Measurements from ENCODE around the gene SNX18. TPM values are rescaled to one million over a fixed set of nuclear protein-coding genes. Genes with fewer than 3 reads are reported as not detected.

SNX18 gene
- total and polyA plus RNA-seq, 2 of the 4 experiments (the other 2 are of a cell fraction), result 31.2 to 50.0 TPM

- no peak overlapping the region for H4K8ac ChIP-seq (ENCODE audit: low read depth in 2 of 2, low read length in 2 of 2)
- no peak overlapping the region for H2BK15ac ChIP-seq (ENCODE audit: low read depth, low read length)
- H3K9me1 ChIP-seq (ENCODE audit: insufficient read depth, low read length), result peaks cover 3% of the 10 kb centered on the region; the same call in 1 of the 2 replicates
- peaks cover 2% of the 10 kb centered on the region; the same call in 1 of the 2 replicates for H3K4me1 ChIP-seq (ENCODE audit: control insufficient read depth, insufficient read depth, low read length)
- no peak overlapping the region for H3K14ac ChIP-seq (replicated peaks; ENCODE audit: low read depth, low read length)
- H3K23ac ChIP-seq (ENCODE audit: low read depth, low read length), result no peak overlapping the region
- H2BK5ac ChIP-seq (ENCODE audit: low read depth, low read length, poor library complexity, severe bottlenecking), result no peak overlapping the region
- no TSS peak for BruUV-seq (replicated peaks)
- H4K5ac ChIP-seq (ENCODE audit: low read depth, low read length), result no peak overlapping the region
- no CpG with 5 or more reads among the region's 5 CpGs for WGBS, 2 experiments (ENCODE audit: extremely low coverage in 2 of 2, insufficient read length in 1 of 2)
- no peak overlapping the region for H3K56ac ChIP-seq (ENCODE audit: extremely low read depth, insufficient read depth, low read length)
- TF ChIP-seq CHD1 (IDR thresholded peaks at IDR 0.05; ENCODE audit: low read depth, low read length), result no peak
- TF ChIP-seq SMC3 (IDR thresholded peaks at IDR 0.05; ENCODE audit: low read depth, low read length), result no peak
- no peak for TF ChIP-seq MAZ (IDR thresholded peaks at IDR 0.05; ENCODE audit: borderline replicate concordance, low read depth, low read length)
- no peak for TF ChIP-seq POLR2A (IDR thresholded peaks at IDR 0.05; ENCODE audit: low read depth, low read length)
- TF ChIP-seq USF2 (IDR thresholded peaks at IDR 0.05; ENCODE audit: low read depth, low read length), result no peak
- TF ChIP-seq RAD21 (IDR thresholded peaks at IDR 0.05; ENCODE audit: low read length), result no peak
- no peak for TF ChIP-seq FOS (IDR thresholded peaks at IDR 0.05; ENCODE audit: low read depth, low read length)
- TF ChIP-seq MAFK (IDR thresholded peaks at IDR 0.05; ENCODE audit: low read depth, low read length), result no peak
- dilution Hi-C loops (cut with HindIII; ENCODE audit: low sequenced_read_pairs, unreplicated experiment) (no loop called here), in situ Hi-C loops (cut with MboI; ENCODE audit: low sequenced_read_pairs) (no loop called here), intact Hi-C loops (cut with micrococcal nuclease) (no loop called here)
- no peaks in the 10 kb centered on the region for H4K20me1 ChIP-seq (ENCODE audit: insufficient read depth, low read length)
- H3K36me3 ChIP-seq (ENCODE audit: control insufficient read depth, insufficient read depth, low read length), result no peaks in the 10 kb centered on the region
- H2BK120ac ChIP-seq (ENCODE audit: low read depth, low read length), result no peak overlapping the region
- no peak overlapping the region for H4K91ac ChIP-seq (ENCODE audit: insufficient read depth, low read depth, low read length)
- H3K9ac ChIP-seq (ENCODE audit: low read depth, low read length), result no peak overlapping the region
- H2AK9ac ChIP-seq (replicated peaks; ENCODE audit: low read depth, low read length, poor library complexity), result no peak overlapping the region
- no peak for DNase-seq
- no peak overlapping the region for H3K27ac ChIP-seq (ENCODE audit: insufficient read depth, low read length)
- H2AK5ac ChIP-seq (ENCODE audit: low read depth, low read length), result no peak overlapping the region
- H3K4me3 ChIP-seq (ENCODE audit: insufficient read depth, low read depth, low read length), result no peak overlapping the region
- no peak overlapping the region for H3K4ac ChIP-seq (ENCODE audit: low read depth, low read length)
- POLR2A ChIA-PET (ENCODE audit: unreplicated experiment), result no interaction called here
- no peak overlapping the region for H3K4me2 ChIP-seq (ENCODE audit: low read depth, low read length)
- H3K27me3 ChIP-seq (ENCODE audit: control insufficient read depth, insufficient read depth, low read length), result no peaks in the 10 kb centered on the region
- H3K9me3 ChIP-seq (ENCODE audit: control insufficient read depth, insufficient read depth, low read length), result 0 out of 2 replicates have a peak, but pooled peaks cover 2% of the 10 kb centered on the region
- H3K79me1 ChIP-seq (ENCODE audit: low read depth in 1 of 2, low read length in 2 of 2), result no peaks in the 10 kb centered on the region
- ATAC-seq (ENCODE audit: low read depth), result no peak
- H3K18ac ChIP-seq (ENCODE audit: low read depth, low read length), result no peak overlapping the region
- no peak overlapping the region for H2BK20ac ChIP-seq (ENCODE audit: low read depth, low read length)
- no peak overlapping the region for H2AFZ ChIP-seq (replicated peaks; ENCODE audit: low read length, poor library complexity)
- CTCF ChIA-PET, result no interaction called here
These were observed 53.9 kb downstream of the SNX18 start for GRCh38 chr5:54571462-54571861.
